ENCODE results near the gene BIN1.
A peak's percentile ranks its signal among the peaks of the same experiment; 100 is the strongest.

The BIN1 gene

DNA sequence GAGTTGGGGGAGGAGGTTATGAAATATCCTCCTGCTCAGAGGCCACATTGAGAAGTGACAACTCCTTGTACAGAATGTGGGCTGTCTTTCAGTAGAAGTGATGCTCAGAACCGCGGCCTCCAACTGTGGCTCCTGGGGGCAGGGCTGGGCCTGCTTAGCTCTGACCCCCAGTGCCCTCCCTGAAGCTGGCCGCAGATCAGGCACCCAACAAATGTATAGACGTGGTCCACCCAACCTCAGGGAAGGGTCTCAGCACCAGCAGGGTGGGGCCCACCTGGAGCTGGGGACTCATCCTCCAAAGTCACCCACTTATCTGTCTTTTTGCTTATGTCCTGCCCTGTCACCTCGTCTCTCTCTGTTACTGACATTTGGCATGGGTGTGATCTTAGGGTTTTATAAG, 11.1 kb upstream of the BIN1 start:
- TF ChIP-seq CTCF (IDR thresholded peaks at IDR 0.05; ENCODE audit: low read depth, low read length), result no peak
- no peak for DNase-seq (ENCODE audit: low read depth in 2 of 2)

GRCh38 chr2:127117603-127118002, 10.6 kb upstream of the BIN1 start:
- no peak for DNase-seq (ENCODE audit: low read depth in 2 of 2)
- no peak for TF ChIP-seq CTCF (IDR thresholded peaks at IDR 0.05; ENCODE audit: low read depth, low read length)
- no peak overlapping the region for H3K4me3 ChIP-seq (replicated peaks in 1 of 2; ENCODE audit: low read depth in 2 of 2, low read length in 2 of 2)

More for the DNA sequence above, 11.1 kb upstream of the BIN1 start:
- H3K4me3 ChIP-seq (replicated peaks in 1 of 2; ENCODE audit: low read depth in 2 of 2, low read length in 2 of 2), result no peak overlapping the region

DNA sequence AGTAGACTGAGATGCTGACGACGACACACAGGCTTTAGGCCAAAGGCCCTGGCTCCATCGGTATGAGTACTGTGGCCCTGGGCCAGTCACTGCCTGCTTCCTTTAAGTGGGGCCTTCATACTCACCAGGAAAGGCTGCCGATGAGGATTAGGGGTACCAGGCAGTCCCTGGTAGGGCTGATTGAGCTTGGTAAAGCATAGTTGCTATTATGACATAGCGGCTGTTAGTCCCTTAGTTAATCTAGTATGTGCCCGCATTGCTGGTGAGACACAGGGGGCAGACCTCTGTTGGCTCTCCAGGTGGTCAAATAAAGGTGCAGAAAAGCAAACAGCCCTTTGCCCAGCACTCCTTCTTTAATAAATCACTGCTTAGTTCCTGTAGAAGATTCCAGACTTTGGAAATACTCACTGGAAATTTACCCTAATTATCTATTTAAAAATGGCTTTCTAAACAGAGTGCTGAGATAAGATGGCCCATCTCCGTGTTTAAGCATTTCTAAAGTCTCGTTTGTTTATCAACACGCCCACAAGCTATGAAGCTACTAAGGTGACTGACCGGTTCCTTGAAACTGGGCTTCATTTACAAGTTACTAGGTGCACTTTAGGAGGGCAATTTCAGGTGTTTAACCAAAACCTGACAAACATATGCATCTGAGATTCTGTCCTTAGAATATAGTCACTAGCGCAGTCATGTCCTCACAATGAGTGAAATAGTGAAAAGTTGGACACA, 8.7 kb upstream of the BIN1 start:
- TF ChIP-seq CTCF (IDR thresholded peaks at IDR 0.05; ENCODE audit: low read depth, low read length), result no peak

DNA sequence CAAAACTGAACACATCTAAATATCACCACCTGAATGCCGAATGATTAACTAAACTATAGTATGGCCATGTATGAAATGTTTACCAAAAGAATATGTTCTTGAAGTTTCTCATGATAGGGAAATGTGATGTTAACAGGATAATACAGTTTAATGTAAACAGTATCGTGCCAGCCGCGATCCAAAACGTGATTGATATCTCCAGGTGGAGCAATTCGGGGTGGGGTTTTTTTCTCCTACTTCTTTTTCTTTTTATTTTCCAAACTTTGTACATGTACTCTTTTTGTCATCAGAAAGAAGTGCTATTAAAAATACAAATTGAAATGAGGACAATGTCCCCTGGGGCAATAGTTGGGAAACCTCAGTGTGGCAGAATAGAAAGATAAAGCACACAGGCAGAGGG, 4.0 kb upstream of the BIN1 start:
- TF ChIP-seq CTCF (IDR thresholded peaks at IDR 0.05; ENCODE audit: low read depth, low read length), result no peak
- no peak overlapping the region for H3K4me3 ChIP-seq (replicated peaks in 1 of 2; ENCODE audit: low read depth in 2 of 2, low read length in 2 of 2)
- no peak for DNase-seq (ENCODE audit: low read depth in 2 of 2)

More for the DNA sequence above, 8.7 kb upstream of the BIN1 start:
- no peak for DNase-seq (ENCODE audit: low read depth in 2 of 2)
- no peak overlapping the region for H3K4me3 ChIP-seq (replicated peaks in 1 of 2; ENCODE audit: low read depth in 2 of 2, low read length in 2 of 2)

DNA sequence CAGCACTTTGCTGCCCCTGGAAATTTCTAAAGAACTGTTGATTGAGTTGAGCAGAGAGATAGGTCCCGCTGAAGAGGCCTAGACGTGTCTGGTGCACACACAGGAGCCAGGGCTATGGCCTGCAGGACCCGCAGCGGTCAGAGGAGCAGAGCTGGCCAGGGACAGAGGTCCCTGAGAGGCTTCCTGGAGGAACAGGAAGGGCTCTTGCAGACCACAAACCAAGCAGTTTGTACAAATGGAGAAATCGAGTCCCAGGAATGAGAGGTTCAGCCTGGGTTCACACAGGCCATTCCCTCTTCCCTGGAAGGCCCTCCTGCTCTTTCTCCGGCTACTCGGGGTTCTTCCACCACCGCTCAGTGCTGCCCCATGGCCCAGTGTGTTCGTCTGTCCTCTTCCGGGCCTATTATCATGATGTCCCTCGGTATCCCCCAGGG, 1.2 kb upstream of the BIN1 start:
- no peak for DNase-seq (ENCODE audit: low read depth in 2 of 2)
- H3K4me3 ChIP-seq (replicated peaks in 1 of 2; ENCODE audit: low read depth in 2 of 2, low read length in 2 of 2), result no peak overlapping the region
- TF ChIP-seq CTCF (IDR thresholded peaks at IDR 0.05; ENCODE audit: low read depth, low read length), result no peak

- peak; percentile 1 for TF ChIP-seq CTCF (IDR thresholded peaks at IDR 0.05; ENCODE audit: low read depth, low read length)
- peak in 1 of 2 donors; percentile 24 for DNase-seq (ENCODE audit: low read depth in 2 of 2)
- H3K4me3 ChIP-seq (replicated peaks in 1 of 2; ENCODE audit: low read depth in 2 of 2, low read length in 2 of 2), result peak overlapping the region; percentile 80 to 90
These were observed 657 bp upstream of the BIN1 start for GRCh38 chr2:127107622-127107999.

All from cardiac fibroblast (primary cell).